ENCODE data around the gene NKAIN2.

DNA sequence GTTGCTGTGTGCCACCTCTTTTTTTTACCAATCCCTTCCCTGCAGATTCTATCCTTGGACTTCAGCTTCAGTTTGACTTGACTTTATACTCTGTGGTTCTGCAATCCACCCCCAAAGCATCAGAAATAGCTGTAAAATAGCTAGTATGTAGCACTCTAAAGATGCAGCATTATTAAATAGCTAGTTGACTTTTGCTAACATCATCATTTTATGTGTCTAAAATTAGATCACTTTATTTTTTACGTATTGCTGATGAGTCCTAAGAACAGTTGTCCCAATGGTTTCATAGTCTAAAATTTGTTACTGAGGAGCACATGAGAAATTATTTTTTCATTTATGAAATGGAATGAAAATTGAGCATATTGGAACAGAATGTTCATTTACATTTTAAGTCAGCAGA is 138.2 kb downstream of the NKAIN2 start:
- TF ChIP-seq, protein P1, sequence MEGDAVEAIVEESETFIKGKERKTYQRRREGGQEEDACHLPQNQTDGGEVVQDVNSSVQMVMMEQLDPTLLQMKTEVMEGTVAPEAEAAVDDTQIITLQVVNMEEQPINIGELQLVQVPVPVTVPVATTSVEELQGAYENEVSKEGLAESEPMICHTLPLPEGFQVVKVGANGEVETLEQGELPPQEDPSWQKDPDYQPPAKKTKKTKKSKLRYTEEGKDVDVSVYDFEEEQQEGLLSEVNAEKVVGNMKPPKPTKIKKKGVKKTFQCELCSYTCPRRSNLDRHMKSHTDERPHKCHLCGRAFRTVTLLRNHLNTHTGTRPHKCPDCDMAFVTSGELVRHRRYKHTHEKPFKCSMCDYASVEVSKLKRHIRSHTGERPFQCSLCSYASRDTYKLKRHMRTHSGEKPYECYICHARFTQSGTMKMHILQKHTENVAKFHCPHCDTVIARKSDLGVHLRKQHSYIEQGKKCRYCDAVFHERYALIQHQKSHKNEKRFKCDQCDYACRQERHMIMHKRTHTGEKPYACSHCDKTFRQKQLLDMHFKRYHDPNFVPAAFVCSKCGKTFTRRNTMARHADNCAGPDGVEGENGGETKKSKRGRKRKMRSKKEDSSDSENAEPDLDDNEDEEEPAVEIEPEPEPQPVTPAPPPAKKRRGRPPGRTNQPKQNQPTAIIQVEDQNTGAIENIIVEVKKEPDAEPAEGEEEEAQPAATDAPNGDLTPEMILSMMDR (IDR thresholded peaks at IDR 0.05; ENCODE audit: insufficient read depth, low read length, poor library complexity, severe bottlenecking) = no peak
- TF ChIP-seq EZH2phosphoT487 (conservative IDR thresholded peaks at IDR 0.05; ENCODE audit: low read length) = no peak
